GM23248 (cell line): ENCODE results near the gene VASN. TPM values are rescaled to one million over a fixed set of nuclear protein-coding genes. Genes with fewer than 3 reads are reported as not detected.

ENCODE experiments used
- DNase-seq: peaks from one replicate; pipeline ENCODE4 v3.0.0-alpha.2; 2015
- H2AFZ ChIP-seq: fragments of 200-600 bp; sonication (generic); 2 replicates; pipeline ENCODE4 v1.6.1; 2016; ENCODE audit warnings: antibody characterized with exemption
- H3F3A ChIP-seq: fragments of 200-600 bp; sonication (generic); 2 replicates; pipeline ENCODE4 v1.6.1; 2016; ENCODE audit warnings: mild to moderate bottlenecking, antibody characterized with exemption, mixed run types; ENCODE audit not compliant: insufficient read depth
- H3K27ac ChIP-seq: fragments of 200-600 bp; sonication (generic); 2 replicates; pipeline ENCODE4 v1.5.1; 2016; ENCODE audit warnings: mild to moderate bottlenecking
- H3K27me3 ChIP-seq: fragments of 200-600 bp; sonication (generic); replicated peaks from 2 replicates; pipeline ENCODE4 v1.6.1; 2016; ENCODE audit warnings: mild to moderate bottlenecking; ENCODE audit not compliant: insufficient read depth
- H3K36me3 ChIP-seq: fragments of 200-600 bp; sonication (generic); 2 replicates; pipeline ENCODE4 v1.6.1; 2016; ENCODE audit warnings: low read depth, mild to moderate bottlenecking
- H3K4me1 ChIP-seq: fragments of 200-600 bp; sonication (generic); 2 replicates; pipeline ENCODE4 v1.6.1; 2016; ENCODE audit warnings: mild to moderate bottlenecking; ENCODE audit not compliant: insufficient read depth
- H3K4me2 ChIP-seq: fragments of 200-600 bp; sonication (generic); one replicate; pipeline ENCODE4 v1.6.1; 2016; ENCODE audit warnings: mild to moderate bottlenecking; ENCODE audit not compliant: unreplicated experiment
- H3K4me3 ChIP-seq: fragments of 200-600 bp; sonication (generic); 2 replicates; pipeline ENCODE4 v1.5.1; 2016; ENCODE audit warnings: mild to moderate bottlenecking
- H3K79me2 ChIP-seq: fragments of 200-600 bp; sonication (generic); 2 replicates; pipeline ENCODE4 v1.6.1; 2016; ENCODE audit warnings: mild to moderate bottlenecking; ENCODE audit not compliant: insufficient read depth
- H3K9ac ChIP-seq: fragments of 200-600 bp; sonication (generic); 2 replicates; pipeline ENCODE4 v1.6.1; 2016; ENCODE audit warnings: mild to moderate bottlenecking
- H3K9me2 ChIP-seq: fragments of 200-600 bp; sonication (generic); 2 replicates; pipeline ENCODE4 v1.6.1; 2016; ENCODE audit warnings: mixed run types, mild to moderate bottlenecking, moderate library complexity; ENCODE audit not compliant: insufficient read depth
- H3K9me3 ChIP-seq: fragments of 200-600 bp; sonication (generic); one replicate; pipeline ENCODE4 v1.6.1; 2017; ENCODE audit warnings: low read depth
- H4K20me1 ChIP-seq: fragments of 200-600 bp; sonication (generic); 2 replicates; pipeline ENCODE4 v1.6.0; 2016; ENCODE audit not compliant: insufficient read depth
- EZH2 ChIP-seq: fragments of 200-600 bp; sonication (generic); IDR thresholded peaks from 2 replicates; pipeline ENCODE4 v1.6.1; 2018; ENCODE audit warnings: antibody characterized with exemption, mild to moderate bottlenecking; ENCODE audit not compliant: insufficient read depth, poor library complexity, severe bottlenecking
- EZH2phosphoT487 ChIP-seq: fragments of 200-600 bp; sonication (generic); IDR thresholded peaks from 2 replicates; pipeline ENCODE4 v1.6.1; 2018; ENCODE audit warnings: antibody characterized with exemption, moderate library complexity, mild to moderate bottlenecking, low read depth; ENCODE audit not compliant: insufficient read depth
- WGBS, 2 experiments: methylation state at CpG; one replicate each; pipeline ENCODE4 v1.1.6; 2015 to 2017; ENCODE audit warnings: low lambda C conversion rate in 2 of 2, low coverage in 1 of 2; ENCODE audit errors: missing lambda C conversion rate in 2 of 2; 5-methylcytosine and 5-hydroxymethylcytosine counted together
- in situ Hi-C: fragments of 300-500 bp; cut with MboI; formaldehyde crosslinking; loops from 2 replicates; pipeline ENCODE4 v1.15.0; 2020
- polyA plus RNA-seq: library from polyadenylated mRNA; unstranded; fragments of >200 nt; fragmentation: Nextera tagmentation; extraction: Ambion mirVana; gene quantifications from 2 replicates; pipeline ENCODE4 v1.2.1, GENCODE V29; 2016
- total RNA-seq: library from RNA; depleted of rRNA; stranded (reverse); fragments of >200 nt; shearing (Covaris generic); gene quantifications from 2 replicates; pipeline ENCODE4 v1.2.3, GENCODE V29; 2014

Gene VASN
- total and polyA plus RNA-seq, 2 experiments from 2014 or later = 160 to 223 TPM

- WGBS, 2 experiments = 90 to 95% methylated on average over 15 to 35 of the region's 41 CpGs
- no peak overlapping the region for H3K27ac ChIP-seq
- no peaks in the 10 kb centered on the region; the same call in 1 of the 2 replicates for H3F3A ChIP-seq
- H3K4me2 ChIP-seq = no peak overlapping the region
- H2AFZ ChIP-seq = no peak overlapping the region
- no peak for DNase-seq
- in situ Hi-C loops = no loop called here
- TF ChIP-seq EZH2phosphoT487 (no peak), EZH2 (no peak)
- peaks cover 45% of the 10 kb centered on the region for H3K79me2 ChIP-seq
- H3K4me1 ChIP-seq = no peaks in the 10 kb centered on the region
- H3K9me2 ChIP-seq = no peaks in the 10 kb centered on the region
- H3K4me3 ChIP-seq = no peak overlapping the region
- H3K27me3 ChIP-seq = no peaks in the 10 kb centered on the region
- no peak overlapping the region for H3K9ac ChIP-seq
- no peaks in the 10 kb centered on the region for H3K9me3 ChIP-seq
- no peaks in the 10 kb centered on the region; the same call in 1 of the 2 replicates for H4K20me1 ChIP-seq
- peaks cover 6% of the 10 kb centered on the region; the same call in 1 of the 2 replicates for H3K36me3 ChIP-seq
Observed at GRCh38 chr16:4336701-4337539, 34.7 kb upstream of the VASN start.

- H3K36me3 ChIP-seq = peaks cover 6% of the 10 kb centered on the region; the same call in 1 of the 2 replicates
- 73 to 80% methylated on average over 12 of the region's 12 CpGs for WGBS, 2 experiments
- DNase-seq = no peak
- H3K9me3 ChIP-seq = no peaks in the 10 kb centered on the region
- no peak overlapping the region for H3K27ac ChIP-seq
- H3F3A ChIP-seq = peaks cover 1% of the 10 kb centered on the region; the same call in 1 of the 2 replicates
- H3K9me2 ChIP-seq = no peaks in the 10 kb centered on the region
- peaks cover 46% of the 10 kb centered on the region for H3K79me2 ChIP-seq
- no peak for TF ChIP-seq EZH2
- no peak for TF ChIP-seq EZH2phosphoT487
- in situ Hi-C loops = no loop called here
- no peaks in the 10 kb centered on the region for H3K27me3 ChIP-seq
- H4K20me1 ChIP-seq = no peaks in the 10 kb centered on the region; the same call in 1 of the 2 replicates
- no peak overlapping the region for H2AFZ ChIP-seq
- no peaks in the 10 kb centered on the region for H3K4me1 ChIP-seq
- no peak overlapping the region for H3K9ac ChIP-seq
- H3K4me2 ChIP-seq = no peak overlapping the region
- H3K4me3 ChIP-seq = no peak overlapping the region
Observed at GRCh38 chr16:4337540-4338088, 34.0 kb upstream of the VASN start.

GRCh38 chr16:4338125-4338582, 33.5 kb upstream of the VASN start:
- Histone ChIP-seq H3K36me3 (peaks cover 6% of the 10 kb centered on the region; the same call in 1 of the 2 replicates), H3K4me2 (no peak overlapping the region), H3K79me2 (peaks cover 48% of the 10 kb centered on the region), H4K20me1 (no peaks in the 10 kb centered on the region; the same call in 1 of the 2 replicates), H2AFZ (no peak overlapping the region), H3F3A (peaks cover 6% of the 10 kb centered on the region; the same call in 1 of the 2 replicates), H3K4me1 (no peaks in the 10 kb centered on the region), H3K27me3 (no peaks in the 10 kb centered on the region), H3K9me3 (no peaks in the 10 kb centered on the region), H3K9ac (no peak overlapping the region), H3K27ac (no peak overlapping the region), H3K9me2 (no peaks in the 10 kb centered on the region), H3K4me3 (no peak overlapping the region)
- DNase-seq = no peak
- 91 to 94% methylated on average over 10 to 11 of the region's 12 CpGs for WGBS, 2 experiments
- in situ Hi-C loops = no loop called here
- TF ChIP-seq EZH2phosphoT487 (no peak), EZH2 (no peak)

GRCh38 chr16:4338712-4339299, 32.8 kb upstream of the VASN start:
- Histone ChIP-seq H3K4me2 (no peak overlapping the region), H3K9me2 (no peaks in the 10 kb centered on the region), H3K9me3 (no peaks in the 10 kb centered on the region), H3K27me3 (no peaks in the 10 kb centered on the region), H3F3A (peaks cover 9% of the 10 kb centered on the region), H3K9ac (no peak overlapping the region), H3K4me3 (no peak overlapping the region), H3K27ac (no peak overlapping the region), H4K20me1 (no peaks in the 10 kb centered on the region; the same call in 1 of the 2 replicates), H3K36me3 (peaks cover 6% of the 10 kb centered on the region; the same call in 1 of the 2 replicates), H3K79me2 (peaks cover 49% of the 10 kb centered on the region), H3K4me1 (no peaks in the 10 kb centered on the region), H2AFZ (no peak overlapping the region)
- no peak for DNase-seq
- TF ChIP-seq EZH2phosphoT487 = no peak
- WGBS, 2 experiments = 82 to 90% methylated on average over 9 to 10 of the region's 10 CpGs
- in situ Hi-C loops = no loop called here
